ENCODE data around the gene GLTP.

- TF ChIP-seq CTCF (IDR thresholded peaks at IDR 0.05; ENCODE audit: low read depth, low read length, poor library complexity, severe bottlenecking): no peak
- TF ChIP-seq EZH2phosphoT487 (IDR thresholded peaks at IDR 0.05; ENCODE audit: borderline replicate concordance, low read length): no peak
These were observed 57.4 kb downstream of the GLTP start for GRCh38 chr12:109822951-109823411.
